IMR-90 (cell line): Measurements from ENCODE around the gene FMNL3.

Experiments
- CEBPB ChIP-seq: IDR thresholded peaks from 2 replicates; pipeline ENCODE4 v1.6.1; 2012; ENCODE audit warnings: low read depth, low read length, improper control_type of control experiment
- MXI1 ChIP-seq: IDR thresholded peaks from 2 replicates; pipeline ENCODE4 v1.6.1; 2012; ENCODE audit warnings: low read depth, mild to moderate bottlenecking, low read length, moderate library complexity, borderline replicate concordance
- POLR2A ChIP-seq: IDR thresholded peaks from 2 replicates; pipeline ENCODE4 v1.6.1; 2012; ENCODE audit warnings: mild to moderate bottlenecking, low read depth, low read length
- RAD21 ChIP-seq: IDR thresholded peaks from 2 replicates; pipeline ENCODE4 v1.6.1; 2012; ENCODE audit warnings: low read length, improper control_type of control experiment
- RFX5 ChIP-seq: IDR thresholded peaks from 2 replicates; pipeline ENCODE4 v1.8.0; 2012; ENCODE audit warnings: low read depth, mild to moderate bottlenecking, low read length, moderate library complexity
- SMC3 ChIP-seq: fragments of 150-350 bp; IDR thresholded peaks from 2 replicates; pipeline ENCODE4 v1.6.1; 2016; ENCODE audit warnings: low read depth, mild to moderate bottlenecking, antibody characterized with exemption, low read length, moderate library complexity
- TF ChIP-seq, protein P1 (sequence below): conservative IDR thresholded peaks from 2 replicates; pipeline ENCODE4 v1.5.1; 2012; ENCODE audit warnings: mild to moderate bottlenecking, low read depth, low read length, improper control_type of control experiment
- TF ChIP-seq, protein P2 (sequence below): fragments of 150-350 bp; IDR thresholded peaks from 2 replicates; pipeline ENCODE4 v1.6.1; 2017; ENCODE audit warnings: mild to moderate bottlenecking, antibody characterized with exemption, low read length, low read depth

DNA sequence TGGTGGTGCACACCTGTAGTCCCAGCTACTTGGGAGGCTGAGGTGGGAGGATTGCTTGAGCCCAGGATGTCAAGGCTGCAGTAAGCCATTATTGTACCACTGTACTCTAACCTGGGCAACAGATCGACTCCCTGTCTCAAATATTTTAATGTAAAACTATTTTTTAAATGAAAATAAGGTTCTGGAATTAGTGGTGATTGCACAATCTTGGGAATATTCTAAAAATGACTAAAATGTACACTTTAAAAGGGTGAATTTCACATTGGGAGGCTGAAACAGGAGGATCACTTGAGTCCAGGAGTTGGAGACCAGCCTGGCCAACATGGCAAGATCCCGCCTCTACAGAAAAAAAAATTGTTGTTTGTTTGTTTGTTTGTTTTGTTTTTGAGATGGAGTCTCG lies 21.2 kb upstream of the FMNL3 start:
- peak; percentile 79 for TF ChIP-seq CEBPB
- TF ChIP-seq, protein P1, sequence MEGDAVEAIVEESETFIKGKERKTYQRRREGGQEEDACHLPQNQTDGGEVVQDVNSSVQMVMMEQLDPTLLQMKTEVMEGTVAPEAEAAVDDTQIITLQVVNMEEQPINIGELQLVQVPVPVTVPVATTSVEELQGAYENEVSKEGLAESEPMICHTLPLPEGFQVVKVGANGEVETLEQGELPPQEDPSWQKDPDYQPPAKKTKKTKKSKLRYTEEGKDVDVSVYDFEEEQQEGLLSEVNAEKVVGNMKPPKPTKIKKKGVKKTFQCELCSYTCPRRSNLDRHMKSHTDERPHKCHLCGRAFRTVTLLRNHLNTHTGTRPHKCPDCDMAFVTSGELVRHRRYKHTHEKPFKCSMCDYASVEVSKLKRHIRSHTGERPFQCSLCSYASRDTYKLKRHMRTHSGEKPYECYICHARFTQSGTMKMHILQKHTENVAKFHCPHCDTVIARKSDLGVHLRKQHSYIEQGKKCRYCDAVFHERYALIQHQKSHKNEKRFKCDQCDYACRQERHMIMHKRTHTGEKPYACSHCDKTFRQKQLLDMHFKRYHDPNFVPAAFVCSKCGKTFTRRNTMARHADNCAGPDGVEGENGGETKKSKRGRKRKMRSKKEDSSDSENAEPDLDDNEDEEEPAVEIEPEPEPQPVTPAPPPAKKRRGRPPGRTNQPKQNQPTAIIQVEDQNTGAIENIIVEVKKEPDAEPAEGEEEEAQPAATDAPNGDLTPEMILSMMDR = no peak
- TF ChIP-seq RAD21 = no peak
- no peak for TF ChIP-seq SMC3
- TF ChIP-seq, protein P2, sequence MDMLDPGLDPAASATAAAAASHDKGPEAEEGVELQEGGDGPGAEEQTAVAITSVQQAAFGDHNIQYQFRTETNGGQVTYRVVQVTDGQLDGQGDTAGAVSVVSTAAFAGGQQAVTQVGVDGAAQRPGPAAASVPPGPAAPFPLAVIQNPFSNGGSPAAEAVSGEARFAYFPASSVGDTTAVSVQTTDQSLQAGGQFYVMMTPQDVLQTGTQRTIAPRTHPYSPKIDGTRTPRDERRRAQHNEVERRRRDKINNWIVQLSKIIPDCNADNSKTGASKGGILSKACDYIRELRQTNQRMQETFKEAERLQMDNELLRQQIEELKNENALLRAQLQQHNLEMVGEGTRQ = no peak
- TF ChIP-seq MXI1 = no peak
- TF ChIP-seq POLR2A = no peak
- TF ChIP-seq RFX5 = no peak
